ENCODE measurements around the gene CIAO2A. TPM values are rescaled to one million over a fixed set of nuclear protein-coding genes. Genes with fewer than 3 reads are reported as not detected.

Gene CIAO2A
- total RNA-seq, 1 donor from 2014 or later, result 51.4 TPM

- H3K36me3 Mint-ChIP-seq (ENCODE audit: low read depth, unreplicated experiment), result peaks cover 2% of the 10 kb centered on the region
- DNase-seq (ENCODE audit: low spot score), result no peak
- H3K4me3 Mint-ChIP-seq (ENCODE audit: unreplicated experiment), result no peak overlapping the region
- no peak for TF ChIP-seq CTCF (IDR thresholded peaks at IDR 0.05; ENCODE audit: unreplicated experiment)
- H3K4me1 Mint-ChIP-seq (ENCODE audit: unreplicated experiment), result peaks cover 22% of the 10 kb centered on the region
- no peaks in the 10 kb centered on the region for H3K9me3 Mint-ChIP-seq (ENCODE audit: unreplicated experiment)
- no peaks in the 10 kb centered on the region for H3K27me3 Mint-ChIP-seq (ENCODE audit: unreplicated experiment)
- no peak overlapping the region for H3K27ac Mint-ChIP-seq (ENCODE audit: unreplicated experiment)
Observed at GRCh38 chr15:64107337-64107736, 13.7 kb upstream of the CIAO2A start.

- Mint-ChIP-seq H3K4me1 (ENCODE audit: unreplicated experiment) (peaks cover 5% of the 10 kb centered on the region), H3K36me3 (ENCODE audit: low read depth, unreplicated experiment) (no peaks in the 10 kb centered on the region), H3K27me3 (ENCODE audit: unreplicated experiment) (no peaks in the 10 kb centered on the region), H3K9me3 (ENCODE audit: unreplicated experiment) (no peaks in the 10 kb centered on the region), H3K4me3 (ENCODE audit: unreplicated experiment) (no peak overlapping the region), H3K27ac (ENCODE audit: unreplicated experiment) (no peak overlapping the region)
- DNase-seq (ENCODE audit: low spot score), result no peak
- no peak for TF ChIP-seq CTCF (IDR thresholded peaks at IDR 0.05; ENCODE audit: unreplicated experiment)
Observed at GRCh38 chr15:64105113-64105704, 11.6 kb upstream of the CIAO2A start.

GRCh38 chr15:64102497-64102896, 8.9 kb upstream of the CIAO2A start:
- Mint-ChIP-seq H3K36me3 (ENCODE audit: low read depth, unreplicated experiment) (no peaks in the 10 kb centered on the region), H3K27ac (ENCODE audit: unreplicated experiment) (no peak overlapping the region), H3K4me1 (ENCODE audit: unreplicated experiment) (peaks cover 7% of the 10 kb centered on the region), H3K4me3 (ENCODE audit: unreplicated experiment) (no peak overlapping the region), H3K27me3 (ENCODE audit: unreplicated experiment) (no peaks in the 10 kb centered on the region), H3K9me3 (ENCODE audit: unreplicated experiment) (no peaks in the 10 kb centered on the region)
- no peak for DNase-seq (ENCODE audit: low spot score)
- TF ChIP-seq CTCF (IDR thresholded peaks at IDR 0.05; ENCODE audit: unreplicated experiment), result no peak

GRCh38 chr15:64100958-64101357, 7.3 kb upstream of the CIAO2A start:
- Mint-ChIP-seq H3K4me3 (ENCODE audit: unreplicated experiment) (no peak overlapping the region), H3K27me3 (ENCODE audit: unreplicated experiment) (peaks cover 1% of the 10 kb centered on the region), H3K4me1 (ENCODE audit: unreplicated experiment) (peaks cover 18% of the 10 kb centered on the region), H3K27ac (ENCODE audit: unreplicated experiment) (no peak overlapping the region), H3K9me3 (ENCODE audit: unreplicated experiment) (no peaks in the 10 kb centered on the region), H3K36me3 (ENCODE audit: low read depth, unreplicated experiment) (no peaks in the 10 kb centered on the region)
- no peak for DNase-seq (ENCODE audit: low spot score)
- no peak for TF ChIP-seq CTCF (IDR thresholded peaks at IDR 0.05; ENCODE audit: unreplicated experiment)

GRCh38 chr15:64099379-64099778, 5.7 kb upstream of the CIAO2A start:
- H3K4me1 Mint-ChIP-seq (ENCODE audit: unreplicated experiment), result peaks cover 27% of the 10 kb centered on the region

More at GRCh38 chr15:64099379-64099778, 5.7 kb upstream of the CIAO2A start:
- DNase-seq (ENCODE audit: low spot score), result no peak
- H3K9me3 Mint-ChIP-seq (ENCODE audit: unreplicated experiment), result no peaks in the 10 kb centered on the region
- peaks cover 2% of the 10 kb centered on the region for H3K27me3 Mint-ChIP-seq (ENCODE audit: unreplicated experiment)
- TF ChIP-seq CTCF (IDR thresholded peaks at IDR 0.05; ENCODE audit: unreplicated experiment), result no peak
- no peak overlapping the region for H3K4me3 Mint-ChIP-seq (ENCODE audit: unreplicated experiment)
- H3K36me3 Mint-ChIP-seq (ENCODE audit: low read depth, unreplicated experiment), result no peaks in the 10 kb centered on the region
- H3K27ac Mint-ChIP-seq (ENCODE audit: unreplicated experiment), result no peak overlapping the region
